HG03342 (cell line): ENCODE data around the gene PRRX1.

ENCODE experiments used
- ATAC-seq: cut with Tn5 transposase; IDR thresholded peaks from one replicate; pipeline ENCODE4 v1.9.1; 2021; ENCODE audit warnings: mild to moderate bottlenecking, moderate library complexity; ENCODE audit not compliant: unreplicated experiment

Gene PRRX1

GRCh38 chr1:170758992-170759391, 95.1 kb downstream of the PRRX1 start:
- no peak for ATAC-seq

GRCh38 chr1:170765279-170765678, 101.3 kb downstream of the PRRX1 start:
- ATAC-seq = no peak

GRCh38 chr1:170765712-170766330, 101.9 kb downstream of the PRRX1 start:
- no peak for ATAC-seq

- ATAC-seq = no peak
These were observed 105.0 kb downstream of the PRRX1 start for GRCh38 chr1:170768929-170769328.

GRCh38 chr1:170769691-170770090, 105.8 kb downstream of the PRRX1 start:
- ATAC-seq = no peak

GRCh38 chr1:170770254-170770653, 106.3 kb downstream of the PRRX1 start:
- no peak for ATAC-seq

GRCh38 chr1:170776252-170776651, 112.3 kb downstream of the PRRX1 start:
- ATAC-seq = no peak

GRCh38 chr1:170776777-170777176, 112.8 kb downstream of the PRRX1 start:
- no peak for ATAC-seq
